ENCODE data around the gene EDA. TPM values are rescaled to one million over a fixed set of nuclear protein-coding genes. Genes with fewer than 3 reads are reported as not detected.

EDA gene
- total and polyA plus RNA-seq, 12 donors: 2.3 to 9.4 (median 5.2) TPM

DNA sequence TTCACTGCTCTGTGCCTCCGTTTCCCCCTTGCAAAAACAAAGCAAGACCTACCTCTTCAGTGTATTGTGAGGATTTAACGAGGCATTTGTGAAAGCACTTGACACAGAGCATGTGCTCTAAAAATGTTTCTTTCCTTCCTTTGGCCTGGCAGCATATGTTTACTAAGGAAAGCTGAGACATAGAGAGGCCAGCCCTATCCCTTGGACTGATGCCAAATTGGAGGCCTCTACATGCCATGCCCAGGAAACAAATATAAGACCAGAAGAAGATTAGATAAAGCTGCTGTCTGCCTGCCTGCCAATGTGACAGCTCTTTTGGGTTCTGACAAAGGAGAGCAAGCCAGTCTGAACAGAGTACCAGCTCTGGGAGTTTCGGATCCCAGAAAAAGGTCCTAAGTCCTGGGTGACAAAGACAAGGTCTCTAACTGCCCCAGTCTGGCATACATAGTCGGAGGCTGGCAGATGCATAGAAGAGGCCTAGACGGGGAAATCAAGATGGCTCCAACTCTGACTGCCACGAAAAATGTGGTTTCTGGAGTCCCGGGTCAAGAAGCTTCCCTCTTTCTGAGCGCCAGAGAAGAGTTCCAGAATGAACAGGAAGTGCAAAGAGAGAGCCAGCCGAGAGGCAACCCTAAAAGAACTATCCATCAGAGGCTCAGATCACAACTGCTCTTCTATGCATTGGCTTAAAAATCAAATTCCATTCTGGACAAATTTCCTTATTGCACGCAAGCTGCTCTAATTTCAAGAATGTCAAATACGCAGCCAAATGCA lies 472.1 kb downstream of the EDA start:
- peak in 5 of 8 donors; percentile 22 to 77 (median 46) for ATAC-seq
- Histone ChIP-seq H3K9me3 (no peaks in the 10 kb centered on the region), H3K4me1 (peaks cover 0 to 19% (median 3%) of the 10 kb centered on the region in 9 donors), H3K27me3 (peaks cover 0 to 14% (median 0%) of the 10 kb centered on the region in 7 donors), H3K36me3 (no peaks in the 10 kb centered on the region), H3K27ac (peak overlapping the region in 3 of 10 donors; percentile 5 to 36 (median 34)), H3K4me3 (no peak overlapping the region)
- DNase-seq: no peak
- WGBS, 2 donors: 40 to 44% methylated on average over 11 of the region's 11 CpGs
- intact Hi-C loops (cut with DNase I): no loop called here
- TF ChIP-seq, protein P1, sequence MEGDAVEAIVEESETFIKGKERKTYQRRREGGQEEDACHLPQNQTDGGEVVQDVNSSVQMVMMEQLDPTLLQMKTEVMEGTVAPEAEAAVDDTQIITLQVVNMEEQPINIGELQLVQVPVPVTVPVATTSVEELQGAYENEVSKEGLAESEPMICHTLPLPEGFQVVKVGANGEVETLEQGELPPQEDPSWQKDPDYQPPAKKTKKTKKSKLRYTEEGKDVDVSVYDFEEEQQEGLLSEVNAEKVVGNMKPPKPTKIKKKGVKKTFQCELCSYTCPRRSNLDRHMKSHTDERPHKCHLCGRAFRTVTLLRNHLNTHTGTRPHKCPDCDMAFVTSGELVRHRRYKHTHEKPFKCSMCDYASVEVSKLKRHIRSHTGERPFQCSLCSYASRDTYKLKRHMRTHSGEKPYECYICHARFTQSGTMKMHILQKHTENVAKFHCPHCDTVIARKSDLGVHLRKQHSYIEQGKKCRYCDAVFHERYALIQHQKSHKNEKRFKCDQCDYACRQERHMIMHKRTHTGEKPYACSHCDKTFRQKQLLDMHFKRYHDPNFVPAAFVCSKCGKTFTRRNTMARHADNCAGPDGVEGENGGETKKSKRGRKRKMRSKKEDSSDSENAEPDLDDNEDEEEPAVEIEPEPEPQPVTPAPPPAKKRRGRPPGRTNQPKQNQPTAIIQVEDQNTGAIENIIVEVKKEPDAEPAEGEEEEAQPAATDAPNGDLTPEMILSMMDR (IDR thresholded peaks at IDR 0.05): no peak

DNA sequence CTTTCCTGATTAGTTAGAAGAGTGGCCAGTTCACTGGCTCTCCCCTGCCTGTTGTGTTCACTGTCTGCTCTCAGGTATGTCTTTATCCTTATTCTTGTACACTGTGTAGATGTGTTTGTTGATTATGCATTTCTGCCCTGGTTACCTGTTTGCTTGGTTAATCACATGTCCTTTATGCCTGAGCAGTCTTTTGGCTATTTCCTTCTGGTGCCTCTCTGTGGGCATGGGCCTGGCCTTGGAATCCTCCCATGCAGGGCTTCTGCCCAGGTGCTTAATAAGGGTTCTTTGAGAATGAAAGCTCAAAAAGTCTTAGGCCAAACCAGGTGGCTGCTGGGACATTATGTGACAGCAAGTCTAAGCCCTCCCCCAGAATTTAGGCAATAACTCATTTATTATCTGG lies 472.8 kb downstream of the EDA start:
- H3K36me3 ChIP-seq: no peaks in the 10 kb centered on the region
- intact Hi-C loops (cut with DNase I): no loop called here
- peaks cover 0 to 19% (median 3%) of the 10 kb centered on the region in 9 donors for H3K4me1 ChIP-seq
- TF ChIP-seq, protein P1 (IDR thresholded peaks at IDR 0.05): no peak
- no peak overlapping the region for H3K4me3 ChIP-seq
- H3K27ac ChIP-seq: no peak overlapping the region
- ATAC-seq: no peak
- H3K27me3 ChIP-seq: peaks cover 0 to 11% (median 0%) of the 10 kb centered on the region in 7 donors
- no peaks in the 10 kb centered on the region for H3K9me3 ChIP-seq
- no peak for DNase-seq

Small RNA genes within 50 kb of the gene (microRNA-seq; reads per million reads assigned to microRNA genes)
- gene MIR676: 16.8 to 19.4 reads per million in 2 donors

Other genes starting within 250 kb of the EDA start
- gene NALF2, start 111.8 kb upstream of the EDA start, total RNA-seq: 10 to 100 TPM in 7 of 10 donors, 1 to 10 TPM in 3; 4.5 to 37.6 (median 11.7) TPM
- 10 to 100 TPM in 1 of 2 donors, under 1 TPM in 1; 0.39 to 14.5 TPM for gene NALF2, start 111.8 kb upstream of the EDA start, polyA plus RNA-seq

Measured in heart right ventricle (tissue), 16 donors.